ENCODE measurements around the gene DTNB. TPM values are rescaled to one million over a fixed set of nuclear protein-coding genes. Genes with fewer than 3 reads are reported as not detected.

DTNB gene
- polyA plus RNA-seq, 1 donor from 2014 or later = 22.5 TPM

GRCh38 chr2:25582077-25582830 is 91.1 kb downstream of the DTNB start:
- H3K27me3 ChIP-seq (ENCODE audit: insufficient read depth, low read depth, low read length) = no peaks in the 10 kb centered on the region
- TF ChIP-seq EP300 (conservative IDR thresholded peaks at IDR 0.05; ENCODE audit: poor library complexity, severe bottlenecking) (no peak), SMC3 (conservative IDR thresholded peaks at IDR 0.05; ENCODE audit: poor library complexity) (no peak), MXI1 (conservative IDR thresholded peaks at IDR 0.05; ENCODE audit: poor library complexity, severe bottlenecking) (no peak), RAD21 (conservative IDR thresholded peaks at IDR 0.05) (no peak), TAF1 (IDR thresholded peaks at IDR 0.05; ENCODE audit: low read depth) (no peak), POLR2AphosphoS5 (IDR thresholded peaks at IDR 0.05) (no peak)
- TF ChIP-seq, protein P1, sequence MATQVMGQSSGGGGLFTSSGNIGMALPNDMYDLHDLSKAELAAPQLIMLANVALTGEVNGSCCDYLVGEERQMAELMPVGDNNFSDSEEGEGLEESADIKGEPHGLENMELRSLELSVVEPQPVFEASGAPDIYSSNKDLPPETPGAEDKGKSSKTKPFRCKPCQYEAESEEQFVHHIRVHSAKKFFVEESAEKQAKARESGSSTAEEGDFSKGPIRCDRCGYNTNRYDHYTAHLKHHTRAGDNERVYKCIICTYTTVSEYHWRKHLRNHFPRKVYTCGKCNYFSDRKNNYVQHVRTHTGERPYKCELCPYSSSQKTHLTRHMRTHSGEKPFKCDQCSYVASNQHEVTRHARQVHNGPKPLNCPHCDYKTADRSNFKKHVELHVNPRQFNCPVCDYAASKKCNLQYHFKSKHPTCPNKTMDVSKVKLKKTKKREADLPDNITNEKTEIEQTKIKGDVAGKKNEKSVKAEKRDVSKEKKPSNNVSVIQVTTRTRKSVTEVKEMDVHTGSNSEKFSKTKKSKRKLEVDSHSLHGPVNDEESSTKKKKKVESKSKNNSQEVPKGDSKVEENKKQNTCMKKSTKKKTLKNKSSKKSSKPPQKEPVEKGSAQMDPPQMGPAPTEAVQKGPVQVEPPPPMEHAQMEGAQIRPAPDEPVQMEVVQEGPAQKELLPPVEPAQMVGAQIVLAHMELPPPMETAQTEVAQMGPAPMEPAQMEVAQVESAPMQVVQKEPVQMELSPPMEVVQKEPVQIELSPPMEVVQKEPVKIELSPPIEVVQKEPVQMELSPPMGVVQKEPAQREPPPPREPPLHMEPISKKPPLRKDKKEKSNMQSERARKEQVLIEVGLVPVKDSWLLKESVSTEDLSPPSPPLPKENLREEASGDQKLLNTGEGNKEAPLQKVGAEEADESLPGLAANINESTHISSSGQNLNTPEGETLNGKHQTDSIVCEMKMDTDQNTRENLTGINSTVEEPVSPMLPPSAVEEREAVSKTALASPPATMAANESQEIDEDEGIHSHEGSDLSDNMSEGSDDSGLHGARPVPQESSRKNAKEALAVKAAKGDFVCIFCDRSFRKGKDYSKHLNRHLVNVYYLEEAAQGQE (IDR thresholded peaks at IDR 0.05; ENCODE audit: borderline replicate concordance) = no peak
- TF ChIP-seq, protein P2, sequence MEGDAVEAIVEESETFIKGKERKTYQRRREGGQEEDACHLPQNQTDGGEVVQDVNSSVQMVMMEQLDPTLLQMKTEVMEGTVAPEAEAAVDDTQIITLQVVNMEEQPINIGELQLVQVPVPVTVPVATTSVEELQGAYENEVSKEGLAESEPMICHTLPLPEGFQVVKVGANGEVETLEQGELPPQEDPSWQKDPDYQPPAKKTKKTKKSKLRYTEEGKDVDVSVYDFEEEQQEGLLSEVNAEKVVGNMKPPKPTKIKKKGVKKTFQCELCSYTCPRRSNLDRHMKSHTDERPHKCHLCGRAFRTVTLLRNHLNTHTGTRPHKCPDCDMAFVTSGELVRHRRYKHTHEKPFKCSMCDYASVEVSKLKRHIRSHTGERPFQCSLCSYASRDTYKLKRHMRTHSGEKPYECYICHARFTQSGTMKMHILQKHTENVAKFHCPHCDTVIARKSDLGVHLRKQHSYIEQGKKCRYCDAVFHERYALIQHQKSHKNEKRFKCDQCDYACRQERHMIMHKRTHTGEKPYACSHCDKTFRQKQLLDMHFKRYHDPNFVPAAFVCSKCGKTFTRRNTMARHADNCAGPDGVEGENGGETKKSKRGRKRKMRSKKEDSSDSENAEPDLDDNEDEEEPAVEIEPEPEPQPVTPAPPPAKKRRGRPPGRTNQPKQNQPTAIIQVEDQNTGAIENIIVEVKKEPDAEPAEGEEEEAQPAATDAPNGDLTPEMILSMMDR (IDR thresholded peaks at IDR 0.05; ENCODE audit: poor library complexity, severe bottlenecking) = no peak
- H3F3A ChIP-seq (ENCODE audit: insufficient read depth, low read length, poor library complexity, severe bottlenecking) = no peaks in the 10 kb centered on the region
- no peaks in the 10 kb centered on the region for H3K9me2 ChIP-seq (ENCODE audit: insufficient read depth, low read length)
- no peaks in the 10 kb centered on the region for H3K36me3 ChIP-seq (ENCODE audit: insufficient read depth, low read length)
- H4K20me1 ChIP-seq (ENCODE audit: insufficient read depth) = no peaks in the 10 kb centered on the region
- no peak overlapping the region for H2AFZ ChIP-seq (ENCODE audit: low read depth, low read length)
- no peak overlapping the region for H3K4me3 ChIP-seq (ENCODE audit: low read length)
- H3K79me2 ChIP-seq (replicated peaks; ENCODE audit: insufficient read depth, low read length) = no peaks in the 10 kb centered on the region
- no peak overlapping the region for H3K9ac ChIP-seq (ENCODE audit: low read length)
- H3K27ac ChIP-seq (ENCODE audit: low read length) = no peak overlapping the region
- no peak overlapping the region for H3K4me2 ChIP-seq (ENCODE audit: low read length)
- H3K9me3 ChIP-seq (ENCODE audit: low read length) = no peaks in the 10 kb centered on the region

DNA sequence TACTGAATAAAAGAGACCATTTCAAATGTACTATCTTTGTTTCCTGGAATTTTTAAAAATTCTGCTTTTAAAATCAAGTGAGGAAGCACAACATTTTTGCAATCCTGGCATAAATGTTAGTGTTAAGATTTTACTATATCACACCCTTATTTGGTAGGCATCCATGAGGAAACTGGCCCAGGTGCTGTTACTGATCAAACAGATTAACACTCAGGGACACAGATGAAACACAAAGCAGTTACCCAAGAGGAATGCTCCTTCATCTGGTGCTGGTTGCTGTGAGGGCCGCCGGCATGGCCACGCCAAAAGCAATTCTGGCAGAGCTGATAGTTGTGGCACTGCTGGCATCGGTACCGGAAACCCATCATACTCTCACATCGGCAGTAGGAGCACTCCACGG is 96.8 kb downstream of the DTNB start:
- H3K9me3 ChIP-seq (ENCODE audit: low read length) = no peaks in the 10 kb centered on the region
- H3F3A ChIP-seq (ENCODE audit: insufficient read depth, low read length, poor library complexity, severe bottlenecking) = no peaks in the 10 kb centered on the region
- H4K20me1 ChIP-seq (ENCODE audit: insufficient read depth) = no peaks in the 10 kb centered on the region
- no peaks in the 10 kb centered on the region for H3K9me2 ChIP-seq (ENCODE audit: insufficient read depth, low read length)
- H3K9ac ChIP-seq (ENCODE audit: low read length) = no peak overlapping the region
- H3K27ac ChIP-seq (ENCODE audit: low read length) = no peak overlapping the region
- H3K4me2 ChIP-seq (ENCODE audit: low read length) = no peak overlapping the region
- peaks cover 4% of the 10 kb centered on the region for H3K36me3 ChIP-seq (ENCODE audit: insufficient read depth, low read length)
- H3K4me3 ChIP-seq (ENCODE audit: low read length) = no peak overlapping the region
- H2AFZ ChIP-seq (ENCODE audit: low read depth, low read length) = no peak overlapping the region
- H3K27me3 ChIP-seq (ENCODE audit: insufficient read depth, low read depth, low read length) = no peaks in the 10 kb centered on the region
- TF ChIP-seq, protein P2 (IDR thresholded peaks at IDR 0.05; ENCODE audit: poor library complexity, severe bottlenecking) = no peak
- TF ChIP-seq TAF1 (IDR thresholded peaks at IDR 0.05; ENCODE audit: low read depth) (no peak), SMC3 (conservative IDR thresholded peaks at IDR 0.05; ENCODE audit: poor library complexity) (no peak), EZH2 (IDR thresholded peaks at IDR 0.05; ENCODE audit: borderline replicate concordance, insufficient read depth, low read length, poor library complexity, severe bottlenecking) (no peak), RAD21 (conservative IDR thresholded peaks at IDR 0.05) (no peak), EP300 (conservative IDR thresholded peaks at IDR 0.05; ENCODE audit: poor library complexity, severe bottlenecking) (no peak), POLR2AphosphoS5 (IDR thresholded peaks at IDR 0.05) (no peak)
- no peaks in the 10 kb centered on the region for H3K79me2 ChIP-seq (replicated peaks; ENCODE audit: insufficient read depth, low read length)
